ENCODE measurements around the gene SHISAL1. TPM values are rescaled to one million over a fixed set of nuclear protein-coding genes. Genes with fewer than 3 reads are reported as not detected.
A peak's percentile ranks its signal among the peaks of the same experiment; 100 is the strongest.

SHISAL1 gene
- total RNA-seq, 1 experiment from 2014 or later = 2.9 TPM

DNA sequence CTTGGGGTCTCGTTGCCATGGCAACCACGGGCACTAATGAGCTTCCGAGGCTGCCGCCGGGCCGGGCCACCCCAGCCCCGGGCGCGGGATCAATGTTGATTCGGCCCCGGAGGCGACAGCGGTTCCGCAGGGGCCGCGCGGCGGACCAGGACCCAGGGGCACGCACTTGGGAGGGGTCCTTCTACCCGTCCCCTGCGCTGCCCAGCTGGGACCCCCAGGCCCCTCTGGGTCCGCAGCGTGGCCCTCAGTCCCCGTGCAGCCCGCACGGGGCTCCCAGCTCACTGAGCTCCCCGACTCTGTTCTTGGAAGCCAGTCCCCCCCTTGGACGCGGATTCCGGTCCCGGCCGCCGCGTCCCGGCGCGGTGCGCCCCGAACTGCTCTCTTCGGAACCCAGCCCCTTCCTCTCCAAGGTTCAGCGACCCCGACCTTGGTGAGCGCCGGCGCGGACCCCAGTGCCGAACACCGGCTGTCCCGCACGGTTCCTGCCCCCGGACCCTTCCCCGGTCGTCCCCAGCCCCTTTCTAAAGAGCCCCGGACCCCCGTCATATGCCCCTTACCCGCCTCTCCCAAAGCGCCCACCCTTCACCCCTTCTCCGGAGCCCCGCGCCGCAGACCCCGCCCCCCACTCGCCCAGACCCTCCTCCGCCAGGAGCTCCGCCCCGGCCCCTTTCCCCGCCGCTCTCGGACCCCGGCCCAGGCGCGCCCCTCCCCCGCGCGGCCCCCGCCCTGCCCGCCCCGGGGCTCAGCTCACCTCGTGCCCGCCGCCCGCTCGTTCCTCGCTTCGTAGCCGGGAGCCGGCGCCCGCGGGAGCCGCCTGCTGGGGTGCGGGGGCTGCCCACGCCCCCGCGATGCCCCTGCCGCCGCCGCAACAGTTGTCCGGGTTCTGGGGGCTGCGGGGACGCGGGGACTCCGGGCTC is 18.3 kb upstream of the SHISAL1 start:
- Histone ChIP-seq H3K23me2 (ENCODE audit: insufficient read length, low read depth, low read length, poor library complexity, severe bottlenecking) (peaks cover 10% of the 10 kb centered on the region), H3K79me2 (ENCODE audit: insufficient read depth, low read length) (no peaks in the 10 kb centered on the region), H2BK12ac (ENCODE audit: insufficient read length, low read depth, low read length) (no peak overlapping the region), H3K9ac (ENCODE audit: extremely low read depth, insufficient read length, low read length) (no peak overlapping the region), H4K5ac (ENCODE audit: insufficient read length, low read depth, low read length) (no peak overlapping the region), H3K9me3 (ENCODE audit: control insufficient read depth, low read depth, low read length) (no peaks in the 10 kb centered on the region), H2BK5ac (ENCODE audit: insufficient read length, low read length) (no peak overlapping the region), H3K23ac (ENCODE audit: insufficient read length, low read depth, low read length) (no peak overlapping the region), H2BK20ac (ENCODE audit: low read depth, low read length, poor library complexity, severe bottlenecking) (no peak overlapping the region), H3K4ac (ENCODE audit: low read depth, low read length) (no peak overlapping the region), H3K56ac (ENCODE audit: insufficient read length, low read depth, low read length) (no peak overlapping the region), H3K4me2 (ENCODE audit: insufficient read depth, insufficient read length, low read length) (peak overlapping the region; percentile 52), H3K18ac (ENCODE audit: insufficient read length, low read depth, low read length) (no peak overlapping the region), H2AFZ (ENCODE audit: low read length) (no peak overlapping the region), H4K8ac (replicated peaks; ENCODE audit: insufficient read length, low read depth, low read length) (no peak overlapping the region), H4K91ac (ENCODE audit: insufficient read length, low read depth, low read length) (no peak overlapping the region), H2AK5ac (ENCODE audit: insufficient read length, low read length) (no peak overlapping the region), H3K4me1 (ENCODE audit: insufficient read depth, low read length) (no peaks in the 10 kb centered on the region; the same call in 1 of the 2 replicates), H3T11ph (ENCODE audit: low read length) (no peak overlapping the region), H3K79me1 (ENCODE audit: insufficient read depth, low read depth, low read length, poor library complexity, severe bottlenecking) (no peaks in the 10 kb centered on the region), H3K27ac (ENCODE audit: insufficient read length, low read depth, low read length) (no peak overlapping the region), H2BK120ac (ENCODE audit: low read depth, low read length, poor library complexity, severe bottlenecking) (no peak overlapping the region), H3K14ac (ENCODE audit: insufficient read depth, low read length) (no peak overlapping the region; the same call in 1 of the 2 replicates), H2BK15ac (ENCODE audit: low read depth, low read length) (no peak overlapping the region), H3K27me3 (ENCODE audit: insufficient read depth, low read length) (peaks cover 11% of the 10 kb centered on the region; the same call in 1 of the 2 replicates), H4K20me1 (ENCODE audit: control insufficient read depth, insufficient read depth, insufficient read length) (no peaks in the 10 kb centered on the region)
- peaks cover 13 to 33% of the 10 kb centered on the region in 2 experiments for H3K4me1 Mint-ChIP-seq
- H3K4me3 Mint-ChIP-seq = peak overlapping the region; percentile 58 to 80
- peaks cover 36% of the 10 kb centered on the region for H3K27me3 Mint-ChIP-seq (ENCODE audit: low read depth)
- H3K9me3 Mint-ChIP-seq = no peaks in the 10 kb centered on the region
- no peak overlapping the region; a peak in 1 of 7 replicates for H3K27ac Mint-ChIP-seq
- no peaks in the 10 kb centered on the region for H3K36me3 Mint-ChIP-seq (ENCODE audit: insufficient read depth in 1 of 3, low read depth in 3 of 3)
- WGBS (ENCODE audit: extremely low coverage, insufficient read length, low lambda C conversion rate) = no CpG with 5 or more reads among the region's 103 CpGs
- TF ChIP-seq, protein P1, sequence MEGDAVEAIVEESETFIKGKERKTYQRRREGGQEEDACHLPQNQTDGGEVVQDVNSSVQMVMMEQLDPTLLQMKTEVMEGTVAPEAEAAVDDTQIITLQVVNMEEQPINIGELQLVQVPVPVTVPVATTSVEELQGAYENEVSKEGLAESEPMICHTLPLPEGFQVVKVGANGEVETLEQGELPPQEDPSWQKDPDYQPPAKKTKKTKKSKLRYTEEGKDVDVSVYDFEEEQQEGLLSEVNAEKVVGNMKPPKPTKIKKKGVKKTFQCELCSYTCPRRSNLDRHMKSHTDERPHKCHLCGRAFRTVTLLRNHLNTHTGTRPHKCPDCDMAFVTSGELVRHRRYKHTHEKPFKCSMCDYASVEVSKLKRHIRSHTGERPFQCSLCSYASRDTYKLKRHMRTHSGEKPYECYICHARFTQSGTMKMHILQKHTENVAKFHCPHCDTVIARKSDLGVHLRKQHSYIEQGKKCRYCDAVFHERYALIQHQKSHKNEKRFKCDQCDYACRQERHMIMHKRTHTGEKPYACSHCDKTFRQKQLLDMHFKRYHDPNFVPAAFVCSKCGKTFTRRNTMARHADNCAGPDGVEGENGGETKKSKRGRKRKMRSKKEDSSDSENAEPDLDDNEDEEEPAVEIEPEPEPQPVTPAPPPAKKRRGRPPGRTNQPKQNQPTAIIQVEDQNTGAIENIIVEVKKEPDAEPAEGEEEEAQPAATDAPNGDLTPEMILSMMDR (conservative IDR thresholded peaks at IDR 0.05) = no peak
- peak; percentile 57 for DNase-seq
